ENCODE measurements around the gene UGT1A9.

GRCh38 chr2:233718552-233718951 is 46.9 kb downstream of the UGT1A9 start, which contains the start of gene UGT1A4:
- TF ChIP-seq POLR2AphosphoS5 (IDR thresholded peaks at IDR 0.05; ENCODE audit: low read depth, low read length) = no peak
- TF ChIP-seq POLR2A (IDR thresholded peaks at IDR 0.05; ENCODE audit: low read depth, low read length) = no peak
